NCI-H1694 (cell line): Measurements from ENCODE around the gene RALY.
A peak's percentile ranks its signal among the peaks of the same experiment; 100 is the strongest.

Experiments
- DNase-seq: peaks from one replicate; lab custom pipeline; 2025; lab: John Stamatoyannopoulos, UW

RALY gene

GRCh38 chr20:33993576-33994221, at the start of gene RALY:
TSS of gene RALY (plus strand) at chr20:33993911. CDS start at chr20:34072075, 78,164 bp downstream.
- no peak for DNase-seq

DNA sequence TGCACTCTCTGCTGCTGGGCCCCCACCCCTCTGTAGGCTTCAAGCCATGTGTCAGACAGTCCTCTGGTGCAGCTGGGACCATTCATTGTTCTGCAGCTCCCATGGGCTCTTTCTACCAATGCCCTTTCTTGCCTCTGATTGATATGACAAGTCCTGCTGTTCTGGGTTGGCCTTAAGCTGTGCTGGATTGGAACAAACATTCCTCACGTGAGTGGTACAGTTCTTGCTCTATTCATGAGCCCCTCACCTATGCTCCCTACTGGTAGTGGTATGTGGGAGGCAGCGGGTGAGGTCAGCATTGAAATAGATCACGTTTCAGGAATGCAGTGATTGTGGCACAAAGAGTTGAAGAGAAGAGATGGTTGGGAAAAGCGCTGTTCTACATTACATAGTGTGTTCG, 48.8 kb upstream of the RALY start:
- no peak for DNase-seq

GRCh38 chr20:33945391-33946081, 48.2 kb upstream of the RALY start:
- DNase-seq = no peak

- DNase-seq = peak; percentile 42
Observed at GRCh38 chr20:33947709-33948295, 45.9 kb upstream of the RALY start.

GRCh38 chr20:33948480-33948879, 45.2 kb upstream of the RALY start:
- no peak for DNase-seq

GRCh38 chr20:33951171-33951570, 42.5 kb upstream of the RALY start:
- no peak for DNase-seq

GRCh38 chr20:33954504-33954903, 39.2 kb upstream of the RALY start:
- no peak for DNase-seq

DNA sequence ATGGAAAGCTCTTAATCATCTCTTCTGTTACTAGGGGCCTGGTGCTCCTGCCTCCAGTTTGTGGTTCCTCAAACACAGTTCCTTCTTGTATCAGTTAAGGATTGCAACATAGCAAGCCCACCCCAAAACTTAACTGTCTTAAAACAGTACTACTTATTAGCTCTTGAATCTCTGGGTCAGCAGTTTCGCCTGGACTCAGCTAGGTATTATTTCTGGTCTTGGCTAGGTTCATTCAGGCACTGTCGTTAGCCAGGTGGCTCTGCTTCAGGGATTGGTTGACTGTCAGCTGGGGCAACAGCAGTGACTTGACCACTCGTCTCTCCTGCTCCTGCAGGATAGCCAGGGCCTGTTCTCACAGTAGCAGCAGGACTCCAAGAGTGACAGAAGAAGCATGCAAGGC, 30.0 kb upstream of the RALY start:
- DNase-seq = no peak

- DNase-seq = no peak
Observed at GRCh38 chr20:33964441-33964840, 29.3 kb upstream of the RALY start.

- DNase-seq = no peak
Observed at GRCh38 chr20:33967126-33967525, 26.6 kb upstream of the RALY start.

DNA sequence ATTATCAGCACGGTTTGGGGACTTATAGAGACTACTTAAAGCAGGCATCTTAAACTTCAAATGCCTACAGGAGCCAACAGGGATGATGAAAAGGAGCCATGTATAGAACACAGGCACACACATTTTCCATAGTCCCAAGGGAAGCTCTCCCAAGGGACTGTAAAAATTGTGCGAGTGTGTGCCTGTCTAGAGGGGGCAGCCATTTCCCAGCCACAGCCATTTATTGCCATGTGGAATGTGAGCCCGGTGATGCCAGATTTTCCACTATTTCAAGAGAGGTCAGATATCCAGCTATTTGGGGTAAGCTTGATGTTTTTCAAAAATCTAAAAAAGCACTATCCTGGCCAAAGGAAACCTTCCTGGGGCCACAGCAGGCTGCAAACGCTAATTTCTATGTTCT, 24.1 kb upstream of the RALY start:
- no peak for DNase-seq

GRCh38 chr20:33970229-33970628, 23.5 kb upstream of the RALY start:
- no peak for DNase-seq

GRCh38 chr20:33971147-33971975, 22.4 kb upstream of the RALY start:
- no peak for DNase-seq

GRCh38 chr20:33976959-33977358, 16.8 kb upstream of the RALY start:
- DNase-seq = no peak

GRCh38 chr20:33977535-33977934, 16.2 kb upstream of the RALY start:
- no peak for DNase-seq

- DNase-seq = no peak
Observed at GRCh38 chr20:33979094-33979493, 14.6 kb upstream of the RALY start.

DNA sequence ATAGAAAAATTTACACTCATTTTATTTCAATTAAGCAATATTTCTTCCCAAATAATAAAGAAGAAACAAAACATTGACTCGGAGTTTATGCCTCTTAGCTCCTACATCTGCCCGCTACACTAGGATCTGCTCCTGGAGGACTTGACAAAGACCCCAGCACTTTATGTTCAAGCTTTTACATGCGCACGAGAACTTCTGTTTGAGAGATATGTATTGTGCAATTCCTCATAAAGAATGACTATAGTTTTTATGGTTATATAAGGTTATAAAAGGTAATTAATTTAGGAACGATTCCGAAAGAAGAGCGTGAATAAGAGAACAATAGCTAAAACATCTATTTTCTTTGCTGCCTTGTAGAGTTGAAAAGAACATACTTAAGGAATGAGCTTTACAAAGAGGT, 12.4 kb upstream of the RALY start:
- no peak for DNase-seq

DNA sequence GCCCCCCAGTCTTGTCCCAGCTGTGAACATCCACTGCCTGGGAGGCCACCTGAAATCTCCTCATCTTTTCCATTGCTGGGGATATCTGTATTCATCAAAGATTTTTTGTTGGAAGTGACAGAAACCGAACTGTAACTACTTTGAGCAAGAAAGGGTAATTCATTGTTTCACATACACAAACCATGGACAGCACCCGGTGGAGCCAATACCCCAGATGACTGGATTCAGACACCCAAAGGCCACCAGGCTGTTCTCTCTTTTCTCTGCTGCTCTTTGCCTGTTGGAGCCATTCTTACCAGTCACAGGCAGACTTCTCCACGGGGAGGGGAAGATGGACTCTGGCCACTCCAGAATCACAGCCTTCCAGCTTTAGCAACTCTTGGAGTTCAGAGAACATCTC, 11.7 kb upstream of the RALY start:
- no peak for DNase-seq

GRCh38 chr20:33983371-33983770, 10.3 kb upstream of the RALY start:
- DNase-seq = no peak

GRCh38 chr20:33984182-33984719, 9.5 kb upstream of the RALY start:
- no peak for DNase-seq

GRCh38 chr20:33985280-33985679, 8.4 kb upstream of the RALY start:
- no peak for DNase-seq

DNA sequence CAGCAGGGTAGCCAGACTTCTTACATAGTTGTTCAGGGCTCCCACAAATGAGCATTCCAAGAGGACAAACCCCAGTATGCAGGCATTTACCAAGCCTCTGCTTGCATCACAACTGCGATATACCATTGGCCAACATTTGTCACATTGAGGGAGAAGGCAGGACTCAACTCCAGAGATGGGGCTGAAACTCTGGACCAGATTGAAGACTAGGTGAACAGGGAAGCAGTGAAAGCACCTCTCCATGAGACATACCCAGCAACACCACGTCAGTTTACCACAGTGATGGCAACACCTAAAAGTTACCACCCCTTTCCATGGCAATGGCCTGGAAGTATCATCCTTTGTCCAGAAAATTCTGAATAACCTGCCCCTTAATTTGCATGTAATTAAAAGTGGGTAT, 7.9 kb upstream of the RALY start:
- no peak for DNase-seq
